ENCODE measurements around the gene IGF1.
"Not testable (repeated sequence)": the region's sequence is repeated elsewhere in the genome, so short reads cannot be mapped to it uniquely, and the experiment has no call there.

The IGF1 gene

GRCh38 chr12:102376181-102376747, 104.1 kb downstream of the IGF1 start:
- no peak for DNase-seq

DNA sequence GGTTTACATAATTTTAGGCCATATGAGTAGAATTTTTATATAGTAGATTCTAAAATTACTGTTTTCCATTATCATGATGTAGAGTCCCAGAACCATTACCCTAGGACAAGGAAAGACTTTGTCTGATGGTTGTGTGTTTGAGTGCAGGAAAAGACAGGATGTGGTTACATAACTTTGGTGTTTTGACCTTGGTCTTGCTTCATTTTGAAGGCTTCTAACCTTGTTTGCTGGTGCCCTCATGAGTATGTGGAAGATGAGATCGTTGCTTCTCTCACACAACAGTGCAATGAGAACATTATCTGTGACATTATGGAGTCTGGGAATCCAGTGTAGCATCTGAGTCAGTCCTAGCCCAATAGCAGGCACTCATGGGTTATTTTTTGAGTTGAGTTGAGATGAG, 106.2 kb downstream of the IGF1 start:
- no peak for DNase-seq

GRCh38 chr12:102372087-102372486, 108.3 kb downstream of the IGF1 start:
- DNase-seq = no peak

- no peak for DNase-seq
Measured at GRCh38 chr12:102371165-102371564, 109.2 kb downstream of the IGF1 start.

DNA sequence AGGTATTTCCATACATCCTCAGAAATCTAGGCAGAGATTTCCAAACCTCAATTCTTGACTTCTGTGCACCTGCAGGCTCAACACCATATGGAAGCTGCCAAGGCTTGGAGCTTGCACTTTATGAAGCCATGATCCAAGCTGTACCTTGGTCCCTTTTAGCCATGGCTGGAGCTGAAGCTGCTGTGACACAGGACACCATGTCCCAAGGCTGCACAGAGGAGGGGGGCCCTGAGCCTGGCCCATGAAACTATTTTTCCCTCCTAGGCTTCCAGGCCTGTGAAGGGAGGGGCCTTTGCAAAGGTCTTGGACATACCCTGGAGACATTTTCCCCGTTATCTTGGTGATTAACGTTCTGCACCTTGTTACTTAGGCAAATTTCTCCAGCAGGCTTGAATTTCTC, 110.5 kb downstream of the IGF1 start:
- no peak for DNase-seq

- DNase-seq = no peak
Measured at GRCh38 chr12:102365365-102365764, 115.0 kb downstream of the IGF1 start.

DNA sequence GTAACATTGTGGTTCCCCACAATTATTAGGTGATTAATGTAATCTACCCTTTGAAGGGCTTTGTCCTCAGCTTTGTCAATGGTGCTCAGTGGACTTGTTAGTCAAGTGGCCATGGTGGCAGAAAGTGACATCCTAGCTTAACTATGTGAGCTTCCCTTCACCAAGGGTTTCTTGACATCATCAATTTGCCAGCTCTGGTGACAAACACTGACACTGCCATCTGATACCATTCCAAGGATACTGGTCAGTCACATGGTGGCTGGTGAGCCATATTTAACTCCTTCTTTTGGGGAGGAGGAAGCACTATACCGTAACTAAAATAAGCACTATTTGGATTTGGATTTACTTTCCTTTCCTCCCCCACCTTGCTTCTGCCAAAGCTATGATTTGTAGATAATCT, 115.7 kb downstream of the IGF1 start:
- DNase-seq = no peak

DNA sequence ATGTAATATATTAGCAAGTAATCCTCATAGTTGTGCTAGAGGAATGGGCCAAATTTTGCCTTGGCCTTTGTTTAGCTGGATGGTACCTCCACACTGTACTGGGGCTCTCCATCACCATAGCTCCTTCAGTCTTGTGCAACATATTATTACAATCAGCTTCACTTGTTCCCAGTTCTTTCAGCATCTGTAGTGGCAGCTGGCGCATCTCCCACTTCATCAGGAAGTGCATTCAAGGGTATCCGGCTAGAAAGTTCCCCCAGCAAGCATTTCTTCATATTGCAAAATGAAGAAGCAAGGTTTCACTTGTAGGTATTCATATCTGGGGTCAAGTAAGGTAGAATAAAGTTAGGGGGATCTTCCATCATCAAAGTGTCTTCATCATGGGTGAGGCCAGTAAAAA, 123.7 kb downstream of the IGF1 start:
- DNase-seq = no peak

- DNase-seq = not testable (repeated sequence)
Measured at GRCh38 chr12:102354281-102354680, 126.1 kb downstream of the IGF1 start.

- DNase-seq = no peak
Measured at GRCh38 chr12:102351322-102351721, 129.0 kb downstream of the IGF1 start.

- DNase-seq = no peak
Measured at GRCh38 chr12:102350070-102350469, 130.3 kb downstream of the IGF1 start.

DNA sequence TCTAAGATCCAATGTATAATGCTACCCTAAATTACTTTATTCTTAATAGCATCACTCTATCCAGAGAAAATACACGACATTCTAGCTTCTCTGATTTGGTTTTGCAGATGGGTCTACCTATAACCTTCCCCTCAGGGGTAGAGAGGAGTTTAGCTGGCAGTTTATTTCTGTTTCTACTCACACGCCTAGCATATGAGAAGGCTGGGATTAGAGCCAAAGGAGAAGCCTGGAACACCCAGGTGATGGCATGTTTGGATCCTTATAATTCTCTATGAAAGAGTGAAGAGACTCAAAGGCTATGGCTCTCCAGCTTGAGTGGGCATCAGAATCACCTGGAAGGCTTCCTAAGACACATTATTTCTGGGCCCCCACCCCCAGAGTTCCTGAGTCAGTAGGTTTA, 131.3 kb downstream of the IGF1 start:
- no peak for DNase-seq

GRCh38 chr12:102347811-102348210, 132.6 kb downstream of the IGF1 start:
- DNase-seq = no peak
